ENCODE data around the gene PPP2R2C.

- TF ChIP-seq CTCF (conservative IDR thresholded peaks at IDR 0.05; ENCODE audit: low read depth, low read length) (no peak), EZH2phosphoT487 (IDR thresholded peaks at IDR 0.05; ENCODE audit: borderline replicate concordance, low read length) (no peak), EZH2 (IDR thresholded peaks at IDR 0.05; ENCODE audit: low read length, unreplicated experiment) (no peak)
Measured at GRCh38 chr4:6441758-6442157, 30.7 kb downstream of the PPP2R2C start.

Measured in PC-3 (cell line).